Measurements from ENCODE around the gene DKK1. TPM values are rescaled to one million over a fixed set of nuclear protein-coding genes. Genes with fewer than 3 reads are reported as not detected.

DKK1 gene
- total and polyA plus RNA-seq, 7 donors, result 0.09 to 0.77 (median 0.20) TPM; not detected in 1

DNA sequence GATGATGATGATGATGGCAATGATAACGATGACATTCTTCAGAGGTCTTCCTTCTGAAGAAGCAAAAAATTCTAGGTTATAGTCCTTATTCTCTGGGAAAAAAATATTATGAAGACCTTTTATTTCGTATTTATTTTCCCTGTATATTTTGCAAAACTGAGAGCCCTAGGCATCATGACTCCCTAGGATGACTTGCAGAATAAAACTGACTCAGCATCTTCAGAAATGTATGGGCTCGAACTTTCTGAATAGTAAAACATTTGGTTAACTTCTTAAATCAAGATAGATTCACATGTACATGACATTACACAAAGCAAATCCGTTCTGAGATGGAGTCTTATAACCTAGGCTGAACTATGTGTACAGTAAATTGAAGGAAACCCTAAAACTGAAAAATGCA lies 29.4 kb downstream of the DKK1 start:
- Histone ChIP-seq H3K4me1 (no peaks in the 10 kb centered on the region), H3K27ac (no peak overlapping the region), H3K27me3 (ENCODE audit: insufficient read depth in 3 of 3, low read length in 2 of 3) (no peaks in the 10 kb centered on the region), H3K36me3 (ENCODE audit: insufficient read depth in 1 of 2, low read depth in 1 of 2) (no peaks in the 10 kb centered on the region), H3K4me3 (no peak overlapping the region), H3K9me3 (no peaks in the 10 kb centered on the region)
- WGBS, 3 donors, result 65 to 75% (median 71%) methylated on average over 4 of the region's 4 CpGs
- TF ChIP-seq, protein P1, sequence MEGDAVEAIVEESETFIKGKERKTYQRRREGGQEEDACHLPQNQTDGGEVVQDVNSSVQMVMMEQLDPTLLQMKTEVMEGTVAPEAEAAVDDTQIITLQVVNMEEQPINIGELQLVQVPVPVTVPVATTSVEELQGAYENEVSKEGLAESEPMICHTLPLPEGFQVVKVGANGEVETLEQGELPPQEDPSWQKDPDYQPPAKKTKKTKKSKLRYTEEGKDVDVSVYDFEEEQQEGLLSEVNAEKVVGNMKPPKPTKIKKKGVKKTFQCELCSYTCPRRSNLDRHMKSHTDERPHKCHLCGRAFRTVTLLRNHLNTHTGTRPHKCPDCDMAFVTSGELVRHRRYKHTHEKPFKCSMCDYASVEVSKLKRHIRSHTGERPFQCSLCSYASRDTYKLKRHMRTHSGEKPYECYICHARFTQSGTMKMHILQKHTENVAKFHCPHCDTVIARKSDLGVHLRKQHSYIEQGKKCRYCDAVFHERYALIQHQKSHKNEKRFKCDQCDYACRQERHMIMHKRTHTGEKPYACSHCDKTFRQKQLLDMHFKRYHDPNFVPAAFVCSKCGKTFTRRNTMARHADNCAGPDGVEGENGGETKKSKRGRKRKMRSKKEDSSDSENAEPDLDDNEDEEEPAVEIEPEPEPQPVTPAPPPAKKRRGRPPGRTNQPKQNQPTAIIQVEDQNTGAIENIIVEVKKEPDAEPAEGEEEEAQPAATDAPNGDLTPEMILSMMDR (IDR thresholded peaks at IDR 0.05), result no peak
- intact Hi-C loops (cut with DNase I), result no loop called here
- DNase-seq (no peak), ATAC-seq (no peak)

DNA sequence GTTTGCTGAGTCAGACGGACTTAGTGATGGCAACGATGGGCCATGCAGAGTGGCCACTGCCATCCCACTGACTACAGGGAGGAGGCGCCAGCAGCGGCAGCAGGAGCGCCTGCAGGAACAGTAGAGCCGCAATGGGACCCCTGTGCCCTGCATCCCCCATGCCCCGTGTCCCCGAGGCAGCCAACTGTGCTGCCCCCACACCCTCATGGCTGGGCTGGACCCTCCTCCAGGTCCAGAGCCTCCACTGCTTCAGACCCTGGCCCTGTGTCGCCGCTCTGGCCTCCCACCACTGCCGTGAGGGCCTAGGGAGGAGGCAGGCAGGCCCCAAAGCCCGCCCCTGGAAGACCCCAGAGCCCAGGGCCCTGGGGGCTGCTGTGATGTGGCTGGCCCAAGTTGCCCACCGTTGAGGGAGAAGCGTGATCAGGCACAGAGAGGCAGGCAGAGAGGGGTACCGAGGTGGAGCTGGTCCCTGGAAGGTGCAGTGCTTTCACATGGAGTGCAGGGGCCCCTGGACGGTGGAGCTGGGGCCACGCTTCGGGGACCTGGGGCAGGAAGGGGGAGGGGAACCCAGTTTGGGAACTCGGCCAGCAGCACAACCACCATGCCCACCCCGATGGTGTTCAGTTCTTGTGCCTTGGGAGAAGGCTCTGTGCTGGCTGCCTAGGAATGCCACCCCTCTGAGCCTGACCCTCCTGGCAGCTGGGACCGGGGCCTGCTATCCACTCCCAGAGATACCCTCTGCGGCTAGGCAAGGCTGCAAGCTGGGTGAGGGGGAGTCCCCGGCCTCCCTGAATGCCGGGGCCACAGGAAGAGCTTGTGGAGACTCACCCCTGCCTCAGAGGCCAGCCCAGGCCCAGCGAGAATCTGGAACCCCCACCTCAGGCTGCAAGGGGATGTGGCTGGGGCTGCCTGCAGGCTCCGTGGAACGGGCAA lies 32.6 kb downstream of the DKK1 start:
- WGBS, 3 donors, result 92 to 94% (median 92%) methylated on average over 26 to 27 of the region's 27 CpGs
- ATAC-seq (no peak), DNase-seq (peak in 1 of 2 donors; percentile 21)
- H3K9me3 ChIP-seq, result no peaks in the 10 kb centered on the region
- no peaks in the 10 kb centered on the region for H3K4me1 ChIP-seq
- no peaks in the 10 kb centered on the region for H3K36me3 ChIP-seq (ENCODE audit: insufficient read depth in 1 of 2, low read depth in 1 of 2)
- TF ChIP-seq, protein P1 (IDR thresholded peaks at IDR 0.05), result no peak
- no peak overlapping the region for H3K4me3 ChIP-seq
- H3K27me3 ChIP-seq (ENCODE audit: insufficient read depth in 3 of 3, low read length in 2 of 3), result no peaks in the 10 kb centered on the region
- H3K27ac ChIP-seq, result no peak overlapping the region
- intact Hi-C loops (cut with DNase I), result no loop called here

DNA sequence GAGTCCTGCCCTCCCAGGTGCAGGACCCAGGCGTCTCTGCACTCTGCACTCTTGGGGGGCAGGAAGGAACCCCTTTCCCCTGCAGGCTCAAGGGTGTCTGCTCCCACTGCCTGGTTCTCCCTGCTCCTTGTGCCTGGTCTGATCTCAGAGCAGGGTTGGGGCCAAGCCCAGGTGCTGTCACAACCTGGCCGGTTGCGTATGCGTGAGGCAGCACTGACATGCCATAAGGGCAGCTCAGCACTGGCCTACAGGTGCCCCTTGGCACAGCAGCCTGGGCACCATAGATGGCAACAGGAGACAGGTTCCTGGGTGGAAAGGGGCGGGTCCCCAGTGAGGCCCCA lies 33.2 kb downstream of the DKK1 start:
- Histone ChIP-seq H3K4me3 (no peak overlapping the region), H3K36me3 (ENCODE audit: insufficient read depth in 1 of 2, low read depth in 1 of 2) (no peaks in the 10 kb centered on the region), H3K27me3 (ENCODE audit: insufficient read depth in 3 of 3, low read length in 2 of 3) (no peaks in the 10 kb centered on the region), H3K9me3 (no peaks in the 10 kb centered on the region), H3K4me1 (no peaks in the 10 kb centered on the region), H3K27ac (no peak overlapping the region)
- DNase-seq (peak in 1 of 2 donors; percentile 32), ATAC-seq (no peak)
- WGBS, 3 donors, result 88 to 98% (median 91%) methylated on average over 5 of the region's 5 CpGs
- intact Hi-C loops (cut with DNase I), result no loop called here
- TF ChIP-seq, protein P1 (IDR thresholded peaks at IDR 0.05), result no peak

DNA sequence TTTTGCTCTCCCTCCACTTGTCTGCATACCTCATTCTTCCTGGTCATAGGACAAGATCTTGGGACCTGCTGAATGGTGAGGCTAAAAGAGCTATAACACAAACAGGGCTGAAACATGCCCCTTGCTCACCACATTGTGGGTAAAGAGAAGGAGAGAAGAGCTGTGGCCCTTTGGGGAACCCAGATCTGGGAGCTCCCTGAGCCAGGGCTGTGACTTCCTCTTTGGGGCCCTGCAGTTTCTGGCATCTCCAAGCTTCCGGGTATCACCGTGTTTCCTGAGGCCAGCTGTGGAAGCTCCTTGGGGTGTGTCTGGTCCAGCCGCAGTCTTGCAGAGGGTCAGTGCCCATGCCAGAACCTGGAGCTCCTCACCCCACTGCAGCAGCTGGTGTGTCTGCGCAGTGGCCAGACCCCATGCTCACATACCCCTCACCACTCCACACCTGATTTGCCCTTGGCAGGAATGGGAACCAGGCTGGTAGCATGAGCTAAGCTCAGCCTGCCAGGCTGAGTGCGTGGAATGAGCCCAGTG lies 34.0 kb downstream of the DKK1 start:
- ATAC-seq, result no peak
- Histone ChIP-seq H3K4me3 (no peak overlapping the region), H3K9me3 (no peaks in the 10 kb centered on the region), H3K27me3 (ENCODE audit: insufficient read depth in 3 of 3, low read length in 2 of 3) (no peaks in the 10 kb centered on the region), H3K4me1 (no peaks in the 10 kb centered on the region), H3K27ac (no peak overlapping the region), H3K36me3 (ENCODE audit: insufficient read depth in 1 of 2, low read depth in 1 of 2) (no peaks in the 10 kb centered on the region)
- no peak for DNase-seq
- intact Hi-C loops (cut with DNase I), result no loop called here
- 76 to 91% (median 86%) methylated on average over 5 of the region's 5 CpGs for WGBS, 3 donors
- TF ChIP-seq, protein P1 (IDR thresholded peaks at IDR 0.05), result no peak
